GM19023 (cell line): Measurements from ENCODE around the gene HES7.
"Not testable (repeated sequence)": the region's sequence is repeated elsewhere in the genome, so short reads cannot be mapped to it uniquely, and the experiment has no call there.

ENCODE experiments used
- ATAC-seq: cut with Tn5 transposase; IDR thresholded peaks from one replicate; pipeline ENCODE4 v1.9.1; 2021; ENCODE audit warnings: mild to moderate bottlenecking, moderate library complexity; ENCODE audit not compliant: unreplicated experiment

Gene HES7

DNA sequence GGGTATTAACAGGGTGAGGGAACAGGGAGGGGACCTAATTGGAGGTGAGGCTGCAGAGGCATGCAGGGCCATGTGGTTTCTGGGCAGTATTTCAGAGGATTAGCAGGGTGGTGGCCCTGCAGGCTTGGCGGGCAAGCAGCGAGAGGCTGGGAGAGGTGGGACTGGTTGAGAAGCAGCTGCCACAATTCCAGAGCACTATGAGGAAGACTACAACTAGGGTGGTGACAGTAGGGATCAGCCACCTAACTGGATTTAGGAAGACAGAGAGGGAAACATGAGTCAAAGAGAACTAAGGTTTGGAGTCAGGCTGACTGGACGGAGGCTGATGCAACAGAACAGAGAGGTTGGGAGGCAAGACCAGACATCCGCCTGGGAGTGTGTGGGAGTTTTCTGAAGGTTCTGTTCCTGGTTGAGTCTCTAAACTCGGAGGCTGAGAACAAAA, 17.9 kb downstream of the HES7 start:
- no peak for ATAC-seq

- no peak for ATAC-seq
Measured at GRCh38 chr17:8104911-8105310, 19.0 kb downstream of the HES7 start.

GRCh38 chr17:8103549-8103948, 20.4 kb downstream of the HES7 start:
- no peak for ATAC-seq

GRCh38 chr17:8101721-8102120, 22.2 kb downstream of the HES7 start:
- no peak for ATAC-seq

DNA sequence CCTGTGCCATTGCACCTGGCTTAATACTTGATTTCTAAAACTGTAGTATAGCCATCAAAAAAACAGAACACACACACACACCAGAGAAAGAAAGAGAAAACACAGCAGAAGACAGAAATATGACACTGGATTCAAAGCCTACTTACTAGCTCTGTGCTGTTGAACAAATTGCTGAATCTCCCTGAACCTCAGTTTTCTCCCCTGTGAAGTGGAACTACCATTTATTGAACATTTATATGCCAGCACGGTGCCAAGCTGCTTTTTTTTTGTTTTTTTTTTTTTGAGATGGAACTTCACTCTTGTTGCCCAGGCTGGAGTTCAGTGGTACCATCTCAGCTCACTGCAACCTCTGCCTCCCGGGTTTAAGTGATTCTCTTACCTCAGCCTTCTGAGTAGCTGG, 23.1 kb downstream of the HES7 start:
- no peak for ATAC-seq

GRCh38 chr17:8100111-8100510, 23.8 kb downstream of the HES7 start:
- no peak for ATAC-seq

- ATAC-seq = no peak
Measured at GRCh38 chr17:8096541-8096940, 27.4 kb downstream of the HES7 start.

GRCh38 chr17:8095361-8095760, 28.5 kb downstream of the HES7 start:
- ATAC-seq = no peak

GRCh38 chr17:8091033-8091687, 32.7 kb downstream of the HES7 start:
- ATAC-seq = no peak

DNA sequence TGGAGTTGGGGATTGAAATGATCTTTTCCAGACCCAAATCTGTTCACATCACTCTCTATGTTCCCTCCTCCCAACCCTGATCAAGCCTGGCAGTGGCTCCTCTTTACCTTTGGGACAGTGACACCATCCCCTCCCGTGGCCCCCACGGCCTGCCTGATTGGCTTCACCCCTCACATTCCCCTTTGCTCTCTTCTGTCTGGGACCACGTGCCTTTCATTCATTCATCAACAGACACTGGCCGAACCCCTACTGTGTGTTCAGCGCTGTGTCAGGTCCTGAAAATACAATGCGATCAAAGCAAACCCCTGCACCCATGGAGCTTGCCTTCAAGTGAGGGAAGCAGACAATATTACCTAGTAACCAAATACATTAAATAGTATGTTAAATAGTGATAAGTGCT, 34.2 kb downstream of the HES7 start:
- no peak for ATAC-seq

DNA sequence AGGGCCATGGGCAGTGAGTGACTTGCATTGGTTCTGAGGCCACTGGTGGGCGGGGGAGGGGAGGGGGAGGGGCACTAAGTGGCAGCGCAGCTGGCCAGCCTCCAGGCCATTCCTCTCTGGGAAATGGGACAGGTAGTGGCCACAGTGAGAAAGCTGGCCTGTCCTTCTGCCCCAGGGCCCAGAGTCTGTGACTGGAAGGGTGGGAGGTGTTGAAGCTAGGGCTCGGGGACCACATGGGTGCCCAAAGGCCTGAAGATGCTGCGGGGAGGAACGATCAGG, 36.0 kb downstream of the HES7 start:
- ATAC-seq = no peak

DNA sequence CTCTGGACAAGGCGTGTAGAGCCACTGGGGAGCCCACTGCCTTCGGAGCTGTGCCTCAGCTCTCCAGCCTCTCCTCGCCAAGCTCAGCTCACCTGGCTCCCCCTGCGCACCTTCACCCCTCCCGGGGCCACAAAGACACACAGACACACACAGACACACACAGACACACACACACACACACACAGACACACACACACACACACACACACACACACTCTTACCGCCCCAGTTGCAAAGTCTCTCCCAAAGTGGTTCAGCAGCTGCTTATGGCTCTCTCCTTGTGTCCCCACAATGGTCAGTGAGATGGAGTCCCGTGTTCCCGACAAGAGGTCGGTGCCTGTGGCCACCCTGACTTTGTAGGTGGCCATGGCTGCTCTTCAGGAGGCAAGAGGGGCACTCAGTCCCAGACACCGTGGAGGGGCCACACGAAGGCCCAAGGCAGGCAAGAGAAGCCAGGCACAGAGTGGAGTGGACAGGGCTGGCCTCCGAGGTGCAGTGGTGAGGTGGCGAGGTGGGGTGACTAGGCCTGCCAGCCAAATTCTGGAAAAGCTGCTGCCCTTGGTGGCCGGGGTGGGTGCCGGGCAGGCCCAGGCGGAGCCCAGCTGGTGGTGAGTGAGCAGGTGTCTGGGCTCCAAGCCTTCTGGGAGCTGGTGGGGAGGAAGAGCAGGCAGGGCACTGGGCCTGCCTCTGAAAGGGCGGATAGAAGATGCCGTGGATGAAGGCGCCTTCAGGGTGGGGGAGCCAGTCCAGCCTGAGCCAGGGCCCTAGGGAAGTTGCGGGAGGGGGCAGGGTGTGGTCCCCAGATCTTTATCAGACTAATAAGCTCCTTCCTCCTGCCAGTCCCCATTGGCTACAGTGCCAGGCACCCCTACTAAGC, 36.6 kb downstream of the HES7 start, which contains the start of gene ALOX12B:
Gene ALOX12B (minus strand): TSS at position 642 of the 877 bp plus-strand sequence. CDS start 274 bp downstream, at position 368.
- no peak for ATAC-seq

GRCh38 chr17:8084250-8084649, 39.7 kb downstream of the HES7 start:
- no peak for ATAC-seq

- no peak for ATAC-seq
Measured at GRCh38 chr17:8082292-8082691, 41.6 kb downstream of the HES7 start.

GRCh38 chr17:8081876-8082275, 42.0 kb downstream of the HES7 start:
- no peak for ATAC-seq

- ATAC-seq = no peak
Measured at GRCh38 chr17:8080799-8081219, 43.1 kb downstream of the HES7 start.

DNA sequence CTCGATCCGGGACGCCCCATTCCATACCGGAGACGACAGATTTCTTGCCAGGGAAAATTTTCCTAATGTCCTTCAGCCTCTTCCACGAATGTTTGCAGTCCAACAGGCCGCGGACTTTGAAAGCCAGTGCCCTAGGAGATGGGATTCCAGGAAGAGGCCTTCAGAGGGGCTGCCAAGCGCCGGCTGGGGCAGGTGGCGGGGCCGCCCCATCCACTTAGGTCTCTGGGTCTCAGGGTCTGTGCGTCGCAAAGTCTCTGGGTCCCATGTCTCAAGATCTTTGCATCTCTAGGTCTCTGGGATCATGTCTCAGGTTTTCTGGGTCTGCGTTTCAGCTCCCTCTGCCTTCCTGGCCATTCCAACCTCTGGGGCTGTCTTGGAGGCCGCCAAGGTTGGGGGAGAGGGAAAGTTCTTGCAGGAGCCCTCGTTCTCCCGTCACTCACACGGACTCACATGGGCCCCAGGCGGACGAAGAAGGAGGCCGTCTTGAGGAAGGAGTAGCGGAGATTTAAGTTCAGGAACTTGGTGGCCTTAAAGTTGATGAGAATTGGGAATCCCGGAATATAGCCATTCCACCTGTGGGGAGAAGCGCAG, 43.6 kb downstream of the HES7 start:
- no peak for ATAC-seq

DNA sequence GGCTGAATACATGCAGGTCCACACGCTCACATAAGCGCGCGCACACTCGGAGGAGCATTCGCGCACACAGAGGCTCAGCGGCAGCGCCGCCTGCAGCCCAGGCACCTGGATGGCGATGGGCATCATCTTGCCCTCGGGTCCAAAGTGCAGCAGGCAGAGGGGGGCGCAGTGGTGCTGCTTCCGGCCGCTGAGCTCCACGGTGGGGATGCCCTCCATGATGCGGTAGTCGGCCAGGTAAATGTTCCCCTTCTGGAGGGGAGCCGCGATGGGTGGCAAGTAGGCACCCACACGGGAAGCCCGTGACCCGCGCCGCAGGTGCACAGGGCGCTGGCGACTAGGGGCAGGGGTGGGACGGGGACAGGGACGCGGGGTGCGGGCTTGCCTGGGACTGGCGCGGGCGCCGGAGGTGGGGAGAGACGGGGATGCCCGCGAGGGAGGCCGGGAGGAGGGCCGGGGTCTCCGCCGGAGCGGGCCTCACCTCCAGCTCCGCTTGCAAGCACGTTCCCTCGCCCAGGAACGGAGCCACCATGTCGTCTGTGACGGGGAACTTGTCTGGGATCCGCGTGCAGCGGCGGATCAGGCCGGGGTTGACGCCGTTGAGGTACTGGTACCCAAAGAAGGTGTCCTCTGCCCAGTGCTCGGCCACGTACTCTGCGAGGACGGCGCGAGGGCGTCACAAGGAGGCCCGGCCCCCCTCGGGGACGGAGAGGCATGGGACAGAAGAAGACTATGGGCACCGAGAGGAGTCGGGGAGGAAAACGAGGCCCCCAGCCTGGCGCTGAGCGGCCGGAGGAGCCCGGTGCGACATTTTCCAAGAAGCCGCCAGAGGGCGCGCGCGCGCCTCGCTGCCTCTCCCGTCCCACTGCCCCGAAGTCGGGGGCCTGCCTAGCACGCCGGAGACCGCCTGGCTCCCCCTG, 44.4 kb downstream of the HES7 start:
- ATAC-seq = peak; percentile 79

DNA sequence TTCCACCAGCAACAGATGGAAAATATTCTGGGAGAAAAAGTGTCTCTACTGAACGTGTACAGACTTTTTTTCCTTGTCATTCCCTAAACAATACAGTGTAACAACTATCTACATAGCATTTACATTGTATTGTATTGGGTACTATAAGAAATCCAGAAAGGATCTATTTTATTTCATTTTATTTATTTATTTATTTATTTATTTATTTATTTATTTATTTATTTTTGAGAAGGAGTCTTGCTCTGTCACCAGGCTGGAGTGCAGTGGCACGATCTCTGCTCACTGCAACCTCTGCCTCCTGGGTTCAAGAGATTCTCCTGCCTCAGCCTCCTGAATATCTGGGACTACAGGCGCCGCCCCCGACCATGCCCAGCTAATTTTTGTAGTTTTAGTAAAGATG, 46.0 kb downstream of the HES7 start:
- ATAC-seq = not testable (repeated sequence)

DNA sequence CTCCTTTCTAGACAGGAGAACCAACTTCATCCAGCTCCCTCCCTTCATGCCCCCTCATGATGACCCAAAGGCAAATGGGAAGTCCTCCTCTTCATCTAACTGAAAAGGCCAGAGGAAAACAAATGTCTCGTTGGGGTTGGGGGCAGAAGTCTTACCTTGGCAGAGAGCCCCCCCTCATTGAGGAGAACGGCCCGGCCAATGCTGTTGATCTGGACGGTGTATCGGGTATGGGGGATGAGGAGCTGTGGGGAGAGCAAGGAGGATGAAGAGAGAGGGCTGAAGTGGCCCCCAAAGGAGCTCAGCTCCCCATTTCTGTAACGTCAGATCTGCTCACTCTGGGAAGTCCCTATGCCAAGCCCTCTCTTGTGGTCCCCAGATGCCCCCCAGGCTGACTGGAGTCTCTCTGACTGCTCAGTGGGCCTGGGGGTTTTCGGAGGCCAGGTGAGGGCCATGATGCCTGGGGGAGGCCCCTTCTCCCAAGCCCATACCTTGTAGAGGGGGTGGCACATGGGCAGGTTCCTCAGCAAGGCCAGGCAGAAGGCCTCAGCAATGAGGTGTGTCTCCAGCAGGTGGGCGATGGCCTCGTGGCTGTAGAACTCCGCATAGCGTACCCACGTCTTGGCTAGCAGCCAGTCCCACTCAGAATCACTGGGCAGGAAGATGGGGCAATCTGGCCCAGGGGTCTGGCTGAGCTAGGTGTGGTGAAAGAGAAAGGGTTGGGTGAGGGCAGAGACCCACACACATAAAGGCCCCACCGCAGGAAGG, 47.2 kb downstream of the HES7 start:
- no peak for ATAC-seq
